CD14-positive monocyte (primary cell): ENCODE results near the gene SPEN. TPM values are rescaled to one million over a fixed set of nuclear protein-coding genes. Genes with fewer than 3 reads are reported as not detected.
A peak's percentile ranks its signal among the peaks of the same experiment; 100 is the strongest.

Experiments used
- DNase-seq, 3 donors: peaks; one replicate each; pipeline ENCODE4 v3.0.0-alpha.2; 2011 to 2022
- H2AFZ ChIP-seq: 2 replicates; pipeline ENCODE4 v1.6.0; 2012; ENCODE audit warnings: mild to moderate bottlenecking, low read depth, low read length, inconsistent platforms; ENCODE audit not compliant: insufficient read depth, poor library complexity, severe bottlenecking
- H3K27ac ChIP-seq, 2 donors: 1 replicate in 1 of 2; 2 replicates in 1 of 2; pipeline ENCODE4 v1.5.1; 2012 to 2013; ENCODE audit warnings: low read length in 2 of 2, control low read depth in 1 of 2, inconsistent platforms in 1 of 2, low read depth in 1 of 2, mild to moderate bottlenecking in 1 of 2
- H3K27me3 ChIP-seq, 2 donors: one replicate each; pipeline versions ENCODE4 v1.6.0 to v1.6.1; 2011 to 2013; ENCODE audit warnings: low read length in 2 of 2; ENCODE audit not compliant: control insufficient read depth in 2 of 2, insufficient read depth in 2 of 2
- H3K36me3 ChIP-seq, 2 donors: replicated peaks in 1 of 2; 1 replicate in 1 of 2; 2 replicates in 1 of 2; pipeline versions ENCODE4 v1.5.1 to v1.6.1; 2012 to 2013; ENCODE audit warnings: low read length in 2 of 2, control low read depth in 1 of 2, inconsistent platforms in 1 of 2, mild to moderate bottlenecking in 1 of 2; ENCODE audit not compliant: insufficient read depth in 2 of 2, control insufficient read depth in 1 of 2
- H3K4me1 ChIP-seq, 2 donors: 1 replicate in 1 of 2; 2 replicates in 1 of 2; pipeline versions ENCODE4 v1.5.1 to v1.6.1; 2012 to 2013; ENCODE audit warnings: low read length in 2 of 2, control low read depth in 1 of 2, inconsistent platforms in 1 of 2, mild to moderate bottlenecking in 1 of 2, moderate library complexity in 1 of 2; ENCODE audit not compliant: insufficient read depth in 2 of 2, control insufficient read depth in 1 of 2
- H3K4me2 ChIP-seq: replicated peaks from 2 replicates; pipeline ENCODE3; 2012; ENCODE audit warnings: low read length, moderate library complexity, mild to moderate bottlenecking; ENCODE audit not compliant: poor library complexity, severe bottlenecking; ENCODE audit errors: extremely low read depth
- H3K4me3 ChIP-seq, 3 experiments: fragments of 200-600 bp in 1 of 3; sonication (generic) in 1 of 3; replicated peaks in 1 of 3; 1 replicate in 2 of 3; 2 replicates in 1 of 3; pipeline ENCODE4 v1.5.1; 2011 to 2013; ENCODE audit warnings: low read length in 3 of 3, mild to moderate bottlenecking in 3 of 3, control low read depth in 2 of 3, low read depth in 2 of 3, inconsistent platforms in 1 of 3, moderate library complexity in 1 of 3
- H3K79me2 ChIP-seq: 2 replicates; pipeline ENCODE4 v1.6.0; 2012; ENCODE audit warnings: mild to moderate bottlenecking, control low read depth, inconsistent platforms, low read length, moderate library complexity; ENCODE audit not compliant: insufficient read depth
- H3K9ac ChIP-seq: 2 replicates; pipeline ENCODE4 v1.6.0; 2017; ENCODE audit warnings: low read length, mild to moderate bottlenecking; ENCODE audit not compliant: insufficient read depth, poor library complexity, severe bottlenecking
- H3K9me3 ChIP-seq, 2 donors: replicated peaks in 1 of 2; 1 replicate in 1 of 2; 2 replicates in 1 of 2; pipeline versions ENCODE4 v1.5.1 to v1.6.1; 2012 to 2013; ENCODE audit warnings: low read length in 2 of 2, control low read depth in 1 of 2; ENCODE audit not compliant: control insufficient read depth in 1 of 2, insufficient read depth in 1 of 2
- H4K20me1 ChIP-seq: 2 replicates; pipeline ENCODE4 v1.6.0; 2012; ENCODE audit warnings: mild to moderate bottlenecking, low read length, control low read depth, moderate library complexity; ENCODE audit not compliant: insufficient read depth
- H3K27ac Mint-ChIP-seq, 7 donors: one replicate each; pipeline ENCODE4 v1.8.0; 2020; ENCODE audit warnings: mild to moderate bottlenecking in 7 of 7, mixed read lengths in 7 of 7, moderate library complexity in 6 of 7, inconsistent platforms in 2 of 7
- H3K27me3 Mint-ChIP-seq, 3 donors: one replicate each; pipeline ENCODE4 v1.8.0; 2021 to 2022; ENCODE audit warnings: low read depth in 3 of 3, mild to moderate bottlenecking in 3 of 3, mixed read lengths in 3 of 3, moderate library complexity in 3 of 3, inconsistent platforms in 1 of 3
- H3K36me3 Mint-ChIP-seq, 2 donors: one replicate each; pipeline ENCODE4 v1.8.0; 2020; ENCODE audit warnings: mixed read lengths in 2 of 2, inconsistent platforms in 1 of 2, mild to moderate bottlenecking in 1 of 2
- H3K4me1 Mint-ChIP-seq: one replicate; pipeline ENCODE4 v1.8.0; 2020; ENCODE audit warnings: mild to moderate bottlenecking, mixed read lengths
- H3K4me3 Mint-ChIP-seq, 2 donors: one replicate each; pipeline ENCODE4 v1.8.0; 2020; ENCODE audit warnings: mild to moderate bottlenecking in 2 of 2, mixed read lengths in 2 of 2, moderate library complexity in 1 of 2
- H3K9me3 Mint-ChIP-seq, 7 donors: one replicate each; pipeline ENCODE4 v1.8.0; 2020 to 2022; ENCODE audit warnings: mixed read lengths in 7 of 7, mild to moderate bottlenecking in 6 of 7, moderate library complexity in 6 of 7, inconsistent platforms in 2 of 7
- WGBS: methylation state at CpG from one replicate; pipeline ENCODE4 v1.1.5; 2013; ENCODE audit warnings: missing lambda C conversion rate; ENCODE audit not compliant: insufficient coverage; 5-methylcytosine and 5-hydroxymethylcytosine counted together
- intact Hi-C, 2 donors: fragments of 100-400 bp; cut with micrococcal nuclease; formaldehyde crosslinking; loops; one replicate each; pipeline versions ENCODE4 v1.15.0 to v1.15.1; 2023
- polyA plus RNA-seq, 3 donors: library from polyadenylated mRNA; depleted of rRNA in 1 of 3; unstranded in 2 of 3; stranded (reverse) in 1 of 3; fragments of 300-500 nt in 2 of 3; fragments of >200 nt in 1 of 3; fragmentation: Illumina TruSeq in 2 of 3; gene quantifications; 1 replicate in 2 of 3; 2 replicates in 1 of 3; pipeline ENCODE4 v1.2.3, GENCODE V29; 2012 to 2021
- TF ChIP-seq, protein P1 (sequence below): fragments of 200-600 bp; IDR thresholded peaks from one replicate; pipeline ENCODE4 v1.8.0; 2022; ENCODE audit warnings: antibody characterized with exemption, mild to moderate bottlenecking

SPEN gene
- polyA plus RNA-seq, 3 donors, result 3.1 to 30.9 (median 6.1) TPM

DNA sequence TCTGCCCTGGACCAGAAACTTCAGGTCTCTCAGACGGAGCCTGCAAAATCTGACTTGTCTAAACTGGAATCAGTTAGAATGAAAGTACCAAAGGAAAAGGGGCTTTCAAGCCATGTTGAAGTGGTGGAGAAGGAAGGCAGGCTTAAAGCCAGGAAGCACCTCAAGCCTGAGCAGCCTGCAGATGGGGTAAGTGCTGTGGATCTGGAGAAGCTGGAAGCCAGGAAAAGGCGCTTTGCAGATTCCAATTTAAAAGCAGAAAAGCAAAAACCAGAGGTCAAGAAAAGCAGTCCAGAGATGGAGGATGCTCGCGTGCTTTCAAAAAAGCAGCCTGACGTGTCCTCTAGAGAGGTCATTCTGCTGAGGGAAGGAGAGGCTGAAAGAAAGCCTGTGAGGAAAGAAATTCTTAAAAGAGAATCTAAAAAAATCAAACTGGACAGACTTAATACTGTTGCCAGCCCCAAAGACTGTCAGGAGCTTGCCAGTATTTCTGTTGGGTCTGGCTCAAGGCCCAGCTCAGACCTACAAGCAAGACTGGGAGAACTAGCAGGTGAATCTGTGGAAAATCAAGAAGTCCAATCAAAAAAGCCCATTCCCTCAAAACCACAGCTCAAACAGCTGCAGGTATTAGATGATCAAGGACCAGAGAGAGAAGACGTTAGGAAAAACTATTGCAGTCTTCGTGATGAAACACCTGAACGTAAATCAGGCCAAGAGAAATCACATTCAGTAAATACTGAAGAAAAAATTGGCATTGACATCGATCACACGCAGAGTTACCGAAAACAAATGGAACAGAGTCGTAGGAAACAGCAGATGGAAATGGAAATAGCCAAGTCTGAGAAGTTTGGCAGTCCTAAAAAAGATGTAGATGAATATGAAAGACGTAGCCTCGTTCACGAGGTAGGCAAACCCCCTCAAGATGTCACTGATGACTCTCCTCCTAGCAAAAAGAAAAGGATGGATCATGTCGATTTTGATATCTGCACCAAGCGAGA, 81.8 kb downstream of the SPEN start:
- Histone ChIP-seq H3K79me2 (peaks cover 9% of the 10 kb centered on the region), H3K4me3 (no peak overlapping the region), H2AFZ (no peak overlapping the region), H3K4me1 (no peaks in the 10 kb centered on the region), H3K4me2 (no peak overlapping the region), H3K36me3 (peaks cover 97 to 98% of the 10 kb centered on the region in 2 donors), H4K20me1 (peaks cover 47% of the 10 kb centered on the region), H3K27me3 (no peaks in the 10 kb centered on the region), H3K9me3 (no peaks in the 10 kb centered on the region), H3K27ac (no peak overlapping the region), H3K9ac (no peak overlapping the region)
- TF ChIP-seq, protein P1, sequence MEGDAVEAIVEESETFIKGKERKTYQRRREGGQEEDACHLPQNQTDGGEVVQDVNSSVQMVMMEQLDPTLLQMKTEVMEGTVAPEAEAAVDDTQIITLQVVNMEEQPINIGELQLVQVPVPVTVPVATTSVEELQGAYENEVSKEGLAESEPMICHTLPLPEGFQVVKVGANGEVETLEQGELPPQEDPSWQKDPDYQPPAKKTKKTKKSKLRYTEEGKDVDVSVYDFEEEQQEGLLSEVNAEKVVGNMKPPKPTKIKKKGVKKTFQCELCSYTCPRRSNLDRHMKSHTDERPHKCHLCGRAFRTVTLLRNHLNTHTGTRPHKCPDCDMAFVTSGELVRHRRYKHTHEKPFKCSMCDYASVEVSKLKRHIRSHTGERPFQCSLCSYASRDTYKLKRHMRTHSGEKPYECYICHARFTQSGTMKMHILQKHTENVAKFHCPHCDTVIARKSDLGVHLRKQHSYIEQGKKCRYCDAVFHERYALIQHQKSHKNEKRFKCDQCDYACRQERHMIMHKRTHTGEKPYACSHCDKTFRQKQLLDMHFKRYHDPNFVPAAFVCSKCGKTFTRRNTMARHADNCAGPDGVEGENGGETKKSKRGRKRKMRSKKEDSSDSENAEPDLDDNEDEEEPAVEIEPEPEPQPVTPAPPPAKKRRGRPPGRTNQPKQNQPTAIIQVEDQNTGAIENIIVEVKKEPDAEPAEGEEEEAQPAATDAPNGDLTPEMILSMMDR, result no peak
- intact Hi-C loops, result no loop called here
- WGBS, result 99% methylated on average over 11 of the region's 17 CpGs
- no peak for DNase-seq
- Mint-ChIP-seq H3K4me3 (no peak overlapping the region), H3K27ac (peak overlapping the region in 3 of 7 donors; percentile 3 to 32 (median 4)), H3K36me3 (peaks cover 89 to 92% of the 10 kb centered on the region in 2 donors), H3K9me3 (no peaks in the 10 kb centered on the region), H3K4me1 (no peaks in the 10 kb centered on the region), H3K27me3 (peaks cover 0 to 1% (median 0%) of the 10 kb centered on the region in 3 donors)

DNA sequence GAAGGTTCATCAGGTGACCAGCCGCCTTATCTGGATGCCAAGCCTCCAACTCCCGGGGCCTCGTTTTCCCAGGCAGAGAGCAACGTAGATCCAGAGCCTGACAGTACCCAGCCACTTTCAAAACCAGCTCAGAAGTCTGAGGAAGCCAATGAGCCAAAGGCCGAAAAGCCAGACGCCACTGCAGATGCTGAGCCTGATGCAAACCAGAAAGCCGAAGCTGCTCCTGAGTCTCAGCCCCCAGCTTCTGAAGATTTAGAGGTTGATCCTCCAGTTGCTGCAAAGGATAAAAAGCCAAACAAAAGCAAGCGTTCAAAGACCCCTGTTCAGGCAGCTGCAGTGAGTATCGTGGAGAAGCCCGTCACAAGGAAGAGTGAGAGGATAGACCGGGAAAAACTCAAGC, 83.9 kb downstream of the SPEN start:
- no peaks in the 10 kb centered on the region for H3K27me3 ChIP-seq
- peak overlapping the region in 1 of 2 donors; percentile 38 for H3K27ac ChIP-seq
- H3K9me3 ChIP-seq, result no peaks in the 10 kb centered on the region
- no peak for DNase-seq
- Mint-ChIP-seq H3K9me3 (no peaks in the 10 kb centered on the region), H3K36me3 (peaks cover 93 to 98% of the 10 kb centered on the region in 2 donors), H3K27ac (peak overlapping the region in 1 of 7 donors; percentile 79), H3K4me1 (no peaks in the 10 kb centered on the region), H3K27me3 (peaks cover 0 to 1% (median 0%) of the 10 kb centered on the region in 3 donors), H3K4me3 (no peak overlapping the region)
- H3K9ac ChIP-seq, result no peak overlapping the region
- no peak overlapping the region for H3K4me2 ChIP-seq
- H3K4me1 ChIP-seq, result no peaks in the 10 kb centered on the region
- H3K36me3 ChIP-seq, result peaks cover 96 to 100% of the 10 kb centered on the region in 2 donors
- peaks cover 59% of the 10 kb centered on the region for H4K20me1 ChIP-seq
- TF ChIP-seq, protein P1, result no peak
- no peak overlapping the region for H2AFZ ChIP-seq
- intact Hi-C loops, result no loop called here
- no peak overlapping the region for H3K4me3 ChIP-seq
- H3K79me2 ChIP-seq, result peaks cover 9% of the 10 kb centered on the region
- 97% methylated on average over 10 of the region's 11 CpGs for WGBS
